ENCODE results near the gene EPHA2.

Gene EPHA2

GRCh38 chr1:16119926-16120325 lies 35.9 kb downstream of the EPHA2 start:
- TF ChIP-seq POLR2AphosphoS5 (IDR thresholded peaks at IDR 0.05; ENCODE audit: low read depth, low read length) (no peak), TAF1 (IDR thresholded peaks at IDR 0.05; ENCODE audit: borderline replicate concordance, low read depth, low read length) (no peak), POLR2A (IDR thresholded peaks at IDR 0.05; ENCODE audit: low read depth, low read length) (no peak)
- no peak for FAIRE-seq
- no peak for DNase-seq (ENCODE audit: insufficient read length)

GRCh38 chr1:16119504-16119903 lies 36.4 kb downstream of the EPHA2 start:
- FAIRE-seq (no peak), DNase-seq (ENCODE audit: insufficient read length) (no peak)
- TF ChIP-seq TAF1 (IDR thresholded peaks at IDR 0.05; ENCODE audit: borderline replicate concordance, low read depth, low read length) (no peak), POLR2A (IDR thresholded peaks at IDR 0.05; ENCODE audit: low read depth, low read length) (no peak), POLR2AphosphoS5 (IDR thresholded peaks at IDR 0.05; ENCODE audit: low read depth, low read length) (no peak)

GRCh38 chr1:16118706-16119105 lies 37.2 kb downstream of the EPHA2 start:
- FAIRE-seq (no peak), DNase-seq (ENCODE audit: insufficient read length) (no peak)
- TF ChIP-seq POLR2A (IDR thresholded peaks at IDR 0.05; ENCODE audit: low read depth, low read length) (no peak), TAF1 (IDR thresholded peaks at IDR 0.05; ENCODE audit: borderline replicate concordance, low read depth, low read length) (no peak), POLR2AphosphoS5 (IDR thresholded peaks at IDR 0.05; ENCODE audit: low read depth, low read length) (no peak)

- FAIRE-seq: no peak
- no peak for DNase-seq (ENCODE audit: insufficient read length)
- TF ChIP-seq POLR2AphosphoS5 (IDR thresholded peaks at IDR 0.05; ENCODE audit: low read depth, low read length) (no peak), POLR2A (IDR thresholded peaks at IDR 0.05; ENCODE audit: low read depth, low read length) (no peak), TAF1 (IDR thresholded peaks at IDR 0.05; ENCODE audit: borderline replicate concordance, low read depth, low read length) (no peak)
Measured at GRCh38 chr1:16117936-16118335, 37.9 kb downstream of the EPHA2 start.

- FAIRE-seq (no peak), DNase-seq (ENCODE audit: insufficient read length) (no peak)
- no peak for TF ChIP-seq POLR2A (IDR thresholded peaks at IDR 0.05; ENCODE audit: low read depth, low read length)
- TF ChIP-seq TAF1 (IDR thresholded peaks at IDR 0.05; ENCODE audit: borderline replicate concordance, low read depth, low read length): no peak
- no peak for TF ChIP-seq POLR2AphosphoS5 (IDR thresholded peaks at IDR 0.05; ENCODE audit: low read depth, low read length)
Measured at GRCh38 chr1:16117369-16117768, 38.5 kb downstream of the EPHA2 start.

GRCh38 chr1:16116625-16117024 lies 39.2 kb downstream of the EPHA2 start:
- no peak for FAIRE-seq
- TF ChIP-seq TAF1 (IDR thresholded peaks at IDR 0.05; ENCODE audit: borderline replicate concordance, low read depth, low read length) (no peak), POLR2AphosphoS5 (IDR thresholded peaks at IDR 0.05; ENCODE audit: low read depth, low read length) (no peak), POLR2A (IDR thresholded peaks at IDR 0.05; ENCODE audit: low read depth, low read length) (no peak)
- DNase-seq (ENCODE audit: insufficient read length): no peak

GRCh38 chr1:16116002-16116401 lies 39.9 kb downstream of the EPHA2 start:
- no peak for TF ChIP-seq POLR2A (IDR thresholded peaks at IDR 0.05; ENCODE audit: low read depth, low read length)
- no peak for TF ChIP-seq TAF1 (IDR thresholded peaks at IDR 0.05; ENCODE audit: borderline replicate concordance, low read depth, low read length)
- no peak for TF ChIP-seq POLR2AphosphoS5 (IDR thresholded peaks at IDR 0.05; ENCODE audit: low read depth, low read length)
- no peak for FAIRE-seq
- DNase-seq (ENCODE audit: insufficient read length): no peak

- DNase-seq (ENCODE audit: insufficient read length) (no peak), FAIRE-seq (no peak)
- TF ChIP-seq POLR2AphosphoS5 (IDR thresholded peaks at IDR 0.05; ENCODE audit: low read depth, low read length): no peak
Measured at GRCh38 chr1:16115468-16115983, 40.3 kb downstream of the EPHA2 start.

GRCh38 chr1:16114527-16115467 lies 41.1 kb downstream of the EPHA2 start:
- FAIRE-seq: no peak
- DNase-seq (ENCODE audit: insufficient read length): no peak
- TF ChIP-seq POLR2AphosphoS5 (IDR thresholded peaks at IDR 0.05; ENCODE audit: low read depth, low read length) (no peak), POLR2A (IDR thresholded peaks at IDR 0.05; ENCODE audit: low read depth, low read length) (no peak), TAF1 (IDR thresholded peaks at IDR 0.05; ENCODE audit: borderline replicate concordance, low read depth, low read length) (no peak)

GRCh38 chr1:16112596-16113555 lies 43.0 kb downstream of the EPHA2 start:
- DNase-seq (ENCODE audit: insufficient read length): no peak
- no peak for TF ChIP-seq TAF1 (IDR thresholded peaks at IDR 0.05; ENCODE audit: borderline replicate concordance, low read depth, low read length)
- TF ChIP-seq POLR2AphosphoS5 (IDR thresholded peaks at IDR 0.05; ENCODE audit: low read depth, low read length): no peak
- TF ChIP-seq POLR2A (IDR thresholded peaks at IDR 0.05; ENCODE audit: low read depth, low read length): no peak
- no peak for FAIRE-seq
